GM19193 (cell line): ENCODE results near the gene SORCS2.

Experiments used
- POLR2A ChIP-seq: IDR thresholded peaks from 4 replicates; pipeline ENCODE4 v1.6.1; 2011; ENCODE audit not compliant: insufficient read depth, insufficient read length; ENCODE audit errors: extremely low read depth

The SORCS2 gene

DNA sequence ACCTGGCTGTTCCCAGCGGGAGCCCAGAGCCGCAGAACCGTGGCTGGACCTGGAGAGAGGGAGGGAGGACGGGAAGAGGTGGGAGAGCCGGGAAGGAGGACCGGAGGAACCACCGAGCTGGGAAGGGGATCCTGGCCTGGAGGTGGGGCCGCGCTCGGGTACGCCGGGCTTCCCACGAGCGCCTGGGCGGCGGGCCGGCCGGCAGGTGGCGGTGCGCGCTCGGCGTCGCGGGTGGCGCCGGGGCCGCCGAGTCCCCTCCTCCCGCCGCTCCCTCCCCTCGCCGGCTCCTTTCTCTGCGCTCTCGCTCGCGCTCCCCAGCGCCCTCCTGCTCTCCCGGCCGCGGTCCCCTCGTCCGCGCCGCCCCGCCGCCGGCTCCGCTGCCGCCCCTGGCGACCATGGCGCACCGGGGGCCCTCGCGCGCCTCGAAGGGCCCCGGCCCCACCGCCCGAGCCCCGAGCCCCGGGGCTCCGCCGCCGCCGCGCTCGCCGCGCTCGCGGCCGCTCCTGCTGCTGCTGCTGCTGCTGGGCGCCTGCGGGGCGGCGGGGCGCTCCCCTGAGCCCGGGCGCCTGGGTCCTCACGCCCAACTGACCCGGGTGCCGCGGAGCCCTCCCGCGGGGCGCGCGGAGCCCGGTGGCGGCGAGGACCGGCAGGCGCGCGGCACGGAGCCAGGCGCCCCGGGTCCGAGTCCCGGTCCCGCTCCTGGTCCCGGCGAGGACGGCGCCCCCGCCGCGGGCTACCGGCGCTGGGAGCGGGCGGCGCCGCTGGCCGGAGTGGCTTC lies at the start of gene SORCS2:
SORCS2 (plus strand) TSS at position 287 of the 778 bp plus-strand sequence.
- no peak for TF ChIP-seq POLR2A

DNA sequence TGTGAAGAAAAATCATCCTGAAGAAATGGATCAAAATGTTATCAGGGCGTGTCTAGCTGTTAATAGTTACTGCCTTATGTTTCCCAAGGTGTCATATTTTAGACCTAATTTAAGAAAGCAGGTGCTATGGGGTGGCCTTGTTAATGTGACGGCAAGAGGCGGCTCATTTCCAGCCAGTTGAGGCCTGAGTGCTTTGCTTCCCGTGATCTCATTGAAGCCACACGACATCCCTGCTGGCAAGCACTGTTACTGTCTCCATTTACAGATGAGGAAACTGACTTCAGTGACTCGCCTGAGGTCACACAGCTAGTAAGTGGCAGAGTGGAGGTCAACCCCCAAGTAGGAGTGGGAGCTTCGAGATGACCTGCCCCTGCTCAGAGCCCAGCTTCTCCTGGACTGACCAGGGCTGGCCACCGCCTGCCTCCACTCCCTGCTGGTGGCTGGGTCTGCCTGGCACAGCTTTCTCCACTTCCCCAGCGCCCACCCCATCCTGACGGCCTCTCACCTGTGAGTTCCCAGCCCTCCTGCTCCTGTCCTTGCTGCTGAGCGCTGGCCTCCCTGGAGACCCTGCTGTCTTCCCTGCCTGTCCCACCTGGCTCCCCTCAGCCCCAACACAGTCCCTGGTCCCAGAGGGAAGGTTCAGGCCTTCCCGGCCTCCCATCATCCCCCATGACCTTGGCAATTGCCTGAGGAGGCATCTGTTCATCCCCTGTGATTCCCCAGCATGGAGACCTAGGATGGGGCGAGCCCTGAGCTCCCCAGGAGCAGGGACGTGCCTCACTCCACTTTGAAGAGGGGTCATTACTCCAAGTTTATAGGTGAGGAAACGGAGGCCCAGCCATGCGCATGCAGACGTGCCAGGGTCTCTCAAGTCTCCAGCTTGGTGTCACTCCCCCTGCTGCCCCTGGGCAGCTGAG lies 47.7 kb upstream of the SORCS2 start:
- TF ChIP-seq POLR2A: no peak

DNA sequence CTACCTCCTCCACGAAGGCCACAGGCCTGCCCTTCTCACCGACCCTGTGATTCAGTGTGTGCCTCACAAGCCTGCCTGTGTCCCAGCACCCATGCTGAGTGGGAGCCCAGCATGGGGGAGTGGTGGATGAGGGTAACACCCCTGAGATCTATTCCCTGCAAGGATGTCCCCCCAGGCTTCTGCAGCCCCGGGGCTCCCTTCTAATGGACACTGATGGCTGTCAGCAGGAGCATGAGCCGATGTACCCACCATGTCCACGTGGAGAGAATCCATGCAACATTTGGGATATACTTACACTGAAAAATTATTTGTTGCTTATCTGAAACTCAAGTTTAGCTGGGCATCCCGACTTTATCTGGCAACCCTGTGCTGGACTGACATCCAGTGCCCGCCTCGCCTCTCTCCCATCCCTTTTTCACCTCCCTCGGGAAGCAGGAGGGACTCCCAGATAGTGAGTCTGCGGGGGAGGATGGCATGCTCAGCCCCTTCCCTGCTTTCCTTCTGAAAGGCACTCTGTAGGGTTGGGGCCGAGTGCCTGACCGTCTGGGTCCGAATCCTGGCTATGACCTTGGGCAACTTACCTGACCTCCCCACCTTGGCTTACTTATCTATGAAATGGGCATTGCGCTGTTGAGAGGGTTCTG lies 46.9 kb upstream of the SORCS2 start:
- no peak for TF ChIP-seq POLR2A

DNA sequence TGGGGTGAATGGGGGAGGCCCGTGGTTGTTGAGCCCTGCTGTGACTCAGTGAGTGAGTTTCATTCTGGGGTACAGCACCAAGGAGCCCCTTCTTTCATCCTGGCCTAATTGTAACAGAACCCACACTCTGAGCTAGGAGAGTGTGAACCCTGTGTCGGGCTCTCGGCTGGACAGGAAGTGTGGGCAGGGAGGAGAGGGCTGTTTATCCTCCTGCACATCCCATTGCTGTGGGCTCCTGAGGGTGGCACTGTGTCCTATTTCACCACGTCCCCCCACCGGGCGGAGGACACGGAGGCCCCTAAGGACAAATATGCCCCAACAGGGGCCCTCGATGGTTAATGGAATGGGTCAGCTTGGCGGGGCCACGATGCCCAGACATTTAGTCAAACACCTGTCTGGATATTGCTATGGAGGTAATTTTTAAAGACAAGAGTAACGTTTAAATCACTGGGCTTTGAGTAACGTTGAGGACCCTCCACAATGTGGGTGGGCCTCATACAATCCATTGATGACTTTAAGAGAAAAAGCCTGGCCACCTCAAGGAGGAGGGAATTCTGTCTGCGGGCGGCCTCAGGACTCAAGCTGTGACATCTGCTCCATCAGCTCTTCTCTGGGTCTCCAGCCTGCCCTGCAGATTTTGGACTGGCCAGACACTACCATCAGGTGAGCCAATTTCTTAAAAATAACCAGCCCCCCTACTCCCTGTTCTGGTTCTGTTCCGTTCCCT lies 46.1 kb upstream of the SORCS2 start:
- TF ChIP-seq POLR2A: no peak

DNA sequence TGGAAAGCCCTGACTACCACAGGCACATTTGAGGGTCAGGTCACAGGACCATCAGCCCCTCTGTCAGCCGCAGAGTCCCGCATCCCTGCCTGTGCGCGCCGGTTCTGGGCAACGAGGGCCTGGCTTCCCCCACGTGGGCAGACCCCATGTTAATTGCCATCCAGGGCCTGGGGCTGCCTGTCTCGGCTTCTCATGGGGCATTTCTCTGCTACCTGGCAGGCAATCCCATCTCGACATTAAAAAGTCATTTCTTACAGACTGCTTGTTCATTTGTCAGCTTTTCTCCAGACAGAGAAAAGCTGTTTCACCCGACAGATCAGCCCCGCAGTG lies 45.6 kb upstream of the SORCS2 start:
- no peak for TF ChIP-seq POLR2A

DNA sequence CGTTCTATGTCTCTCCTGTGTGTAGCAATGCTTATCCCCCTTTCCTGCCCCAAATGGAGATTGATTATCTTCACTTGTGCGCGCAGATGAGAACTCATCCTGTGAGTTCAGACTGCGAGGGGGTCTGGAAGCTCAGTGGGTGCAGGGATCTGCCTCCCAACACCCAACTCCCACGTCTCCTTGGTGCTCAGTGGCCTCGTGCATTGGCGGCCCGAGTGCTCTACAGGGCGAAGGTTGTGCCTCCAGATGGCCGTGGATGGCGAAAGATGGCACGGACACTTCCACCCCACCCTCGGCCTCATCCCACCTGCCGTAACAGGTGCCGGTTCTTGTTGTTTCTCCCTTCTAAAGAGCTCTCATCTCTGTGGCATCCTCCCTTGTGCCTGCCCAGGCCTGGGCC lies 45.1 kb upstream of the SORCS2 start:
- TF ChIP-seq POLR2A: no peak

DNA sequence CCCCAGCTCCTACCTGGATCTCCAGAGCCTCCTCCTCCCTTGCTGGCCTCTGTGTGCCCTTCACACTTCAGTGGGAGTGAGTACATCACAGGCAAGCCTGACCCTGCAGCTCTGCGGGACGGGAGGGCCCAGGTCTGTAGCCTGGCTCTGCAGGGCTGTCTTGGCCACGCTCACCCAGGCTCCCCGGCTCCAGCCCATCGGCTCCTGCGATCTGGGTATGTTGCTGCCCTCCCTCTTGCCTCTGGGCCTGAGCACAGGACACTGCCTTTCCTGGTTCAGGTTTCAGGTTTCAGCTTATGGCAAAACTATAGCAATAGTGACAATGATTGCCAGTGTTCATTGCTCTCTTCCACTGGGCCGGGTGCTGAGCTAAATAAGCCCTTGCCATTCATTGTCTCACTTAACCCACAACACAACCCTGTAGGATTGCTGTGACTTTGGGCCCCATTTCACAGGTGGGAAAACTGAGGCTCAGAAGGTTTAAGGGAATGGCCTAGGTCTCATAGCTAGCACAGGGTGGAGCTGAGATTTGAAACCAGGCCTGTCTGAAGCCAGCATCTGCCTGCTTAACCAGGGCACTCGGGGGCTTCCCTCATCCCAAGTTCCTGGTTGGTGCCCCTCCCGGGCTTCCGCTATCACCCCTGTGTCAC lies 44.6 kb upstream of the SORCS2 start:
- TF ChIP-seq POLR2A: no peak

DNA sequence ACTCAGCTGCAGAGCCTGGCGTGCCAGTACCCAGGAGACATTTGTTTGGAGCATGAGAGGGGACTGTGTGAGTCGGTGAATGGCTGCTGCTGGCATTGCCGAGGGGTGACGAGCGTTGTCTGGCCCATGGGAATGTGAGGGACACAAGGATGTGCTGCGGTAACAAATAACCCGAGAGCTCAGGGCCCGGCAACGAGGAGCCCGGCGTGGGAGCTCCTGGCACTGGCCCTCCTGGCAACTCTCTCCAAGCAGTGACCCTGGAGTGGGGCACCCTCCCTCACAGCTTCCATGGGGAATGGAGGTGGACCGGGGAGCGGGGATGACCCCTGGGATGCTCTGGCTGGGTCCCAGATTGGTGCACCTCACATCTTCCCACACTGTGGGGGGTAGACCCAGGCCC lies 44.0 kb upstream of the SORCS2 start:
- no peak for TF ChIP-seq POLR2A

DNA sequence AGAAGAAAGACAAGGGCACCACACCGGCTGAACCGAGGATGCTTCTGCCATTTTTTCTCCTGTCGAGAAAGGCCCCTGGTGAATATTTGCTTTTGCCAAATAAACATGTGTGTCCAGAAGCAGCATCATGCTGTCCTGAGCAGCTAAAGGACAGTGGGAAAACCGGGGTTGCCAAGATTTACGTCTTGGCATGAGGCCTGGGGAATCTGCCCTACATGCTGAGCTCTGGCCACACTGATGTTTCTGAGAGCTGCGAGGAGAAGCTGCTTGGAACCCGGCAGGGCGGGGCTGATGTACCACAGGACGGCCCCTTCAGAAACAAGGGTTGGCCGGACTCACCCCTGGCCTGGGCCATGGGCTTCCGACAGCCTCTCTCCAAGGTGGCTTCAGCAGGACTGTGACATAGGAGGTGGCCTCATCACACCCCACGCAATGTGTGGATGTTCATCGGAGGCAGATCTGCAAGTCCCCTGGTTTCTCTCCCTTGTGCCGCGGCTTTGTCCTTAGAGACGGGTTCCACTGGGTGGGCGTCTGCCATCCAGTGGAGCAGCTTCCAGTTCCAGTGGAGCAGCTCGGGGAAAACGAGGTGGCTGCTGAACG lies 42.2 kb upstream of the SORCS2 start:
- no peak for TF ChIP-seq POLR2A

DNA sequence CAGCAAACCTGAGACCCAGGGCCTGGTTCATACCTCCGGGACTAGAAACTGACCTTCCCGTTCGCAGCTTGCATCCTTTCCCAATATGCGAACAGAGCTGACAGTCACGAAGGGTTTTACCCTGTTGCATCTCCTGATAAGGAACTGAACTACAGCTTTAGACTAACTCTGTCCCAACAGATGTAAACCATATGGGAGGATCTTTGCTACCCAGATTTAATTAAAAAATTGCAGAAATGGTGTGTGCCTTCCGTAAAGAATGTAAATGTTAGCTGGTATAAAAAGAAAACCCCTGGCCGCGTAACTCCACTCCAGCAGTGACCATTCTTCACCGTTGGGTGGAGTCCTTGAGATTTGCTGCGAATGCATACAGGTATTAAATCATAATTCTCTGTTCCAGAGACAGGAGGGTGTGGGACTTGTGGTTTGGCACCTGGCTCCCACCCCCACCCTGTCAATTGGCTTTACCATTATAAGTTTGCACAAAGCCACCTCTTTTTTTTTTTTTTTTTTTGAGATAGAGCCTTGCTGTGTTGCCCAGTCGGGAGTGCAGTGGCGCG lies 40.6 kb upstream of the SORCS2 start:
- TF ChIP-seq POLR2A: no peak

DNA sequence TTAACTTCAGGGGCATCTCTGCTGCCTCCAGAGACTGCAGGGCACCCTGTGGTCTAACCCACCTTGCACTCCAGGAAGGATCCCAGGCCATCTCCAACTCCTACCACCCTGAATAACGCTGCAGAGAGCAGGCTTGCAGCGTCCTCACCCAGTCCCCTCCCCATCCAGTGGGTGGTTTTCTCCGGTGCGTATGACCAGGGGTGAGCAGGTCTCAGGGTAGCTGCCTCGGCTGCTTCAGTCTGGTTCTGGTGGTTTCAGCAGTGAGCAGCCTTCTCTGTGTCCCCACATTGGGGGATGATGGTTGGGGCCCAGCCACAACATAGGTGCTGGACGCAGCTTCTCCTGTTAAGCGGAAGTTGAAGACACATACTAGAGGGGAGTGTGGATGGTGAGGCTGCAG lies 38.6 kb upstream of the SORCS2 start:
- TF ChIP-seq POLR2A: no peak

DNA sequence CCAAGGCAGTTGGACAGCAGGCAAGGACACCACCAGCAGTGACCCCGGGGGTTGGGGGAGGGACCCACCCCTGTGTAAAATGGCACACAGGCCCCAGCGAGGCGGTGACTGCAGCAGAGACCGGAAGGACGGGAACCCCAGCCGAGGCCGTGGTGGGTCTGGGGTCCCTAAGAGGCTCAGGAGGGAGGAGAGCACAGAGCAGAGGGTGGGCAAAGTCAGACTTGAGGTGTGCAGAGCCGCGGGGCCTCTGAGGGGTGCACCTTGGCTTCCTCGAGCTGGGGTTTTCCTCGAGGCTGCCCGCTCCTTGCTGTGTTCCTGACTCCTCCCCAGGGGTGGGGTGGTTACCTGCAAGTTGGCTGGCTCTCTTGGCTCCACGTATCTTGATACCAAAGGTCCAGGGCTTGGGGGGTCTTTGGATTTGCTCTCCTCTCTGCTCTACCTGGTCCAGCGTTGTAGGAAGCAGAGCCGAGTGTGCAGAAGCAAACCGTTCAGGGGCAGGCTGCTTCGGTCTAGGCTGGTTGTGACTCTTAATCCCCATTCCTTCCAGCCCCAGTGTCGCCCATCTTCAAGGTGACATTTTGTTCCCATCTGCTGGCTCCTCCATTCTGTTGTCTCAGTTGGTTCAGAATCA lies 37.9 kb upstream of the SORCS2 start:
- no peak for TF ChIP-seq POLR2A

DNA sequence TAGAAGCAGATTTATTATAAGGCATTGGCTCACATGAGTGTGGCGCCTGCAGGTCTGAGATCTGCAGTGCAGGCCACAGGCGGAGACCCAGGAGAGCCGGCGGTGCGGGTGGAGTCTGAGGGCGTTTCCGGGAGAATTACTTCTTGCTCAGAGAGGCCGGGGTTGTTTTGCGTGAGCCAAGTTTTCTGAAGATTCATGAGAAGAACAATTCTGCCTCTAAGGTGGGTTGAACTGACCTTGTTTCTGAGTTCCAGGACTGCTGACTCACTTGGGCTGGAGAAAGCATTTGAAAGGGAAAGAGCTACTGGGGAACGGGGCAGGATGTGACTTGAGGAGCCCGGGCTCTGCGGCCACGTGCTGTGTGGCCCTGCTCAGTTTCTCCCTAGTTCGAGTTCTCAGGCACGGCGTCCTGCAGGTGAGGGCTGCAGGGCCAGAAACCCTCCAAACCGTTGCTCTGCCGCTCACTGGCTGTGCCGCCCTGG lies 36.7 kb upstream of the SORCS2 start:
- TF ChIP-seq POLR2A: no peak
